ENCODE measurements around the gene SDHC.
"Not testable (repeated sequence)": the region's sequence is repeated elsewhere in the genome, so short reads cannot be mapped to it uniquely, and the experiment has no call there.

The SDHC gene

DNA sequence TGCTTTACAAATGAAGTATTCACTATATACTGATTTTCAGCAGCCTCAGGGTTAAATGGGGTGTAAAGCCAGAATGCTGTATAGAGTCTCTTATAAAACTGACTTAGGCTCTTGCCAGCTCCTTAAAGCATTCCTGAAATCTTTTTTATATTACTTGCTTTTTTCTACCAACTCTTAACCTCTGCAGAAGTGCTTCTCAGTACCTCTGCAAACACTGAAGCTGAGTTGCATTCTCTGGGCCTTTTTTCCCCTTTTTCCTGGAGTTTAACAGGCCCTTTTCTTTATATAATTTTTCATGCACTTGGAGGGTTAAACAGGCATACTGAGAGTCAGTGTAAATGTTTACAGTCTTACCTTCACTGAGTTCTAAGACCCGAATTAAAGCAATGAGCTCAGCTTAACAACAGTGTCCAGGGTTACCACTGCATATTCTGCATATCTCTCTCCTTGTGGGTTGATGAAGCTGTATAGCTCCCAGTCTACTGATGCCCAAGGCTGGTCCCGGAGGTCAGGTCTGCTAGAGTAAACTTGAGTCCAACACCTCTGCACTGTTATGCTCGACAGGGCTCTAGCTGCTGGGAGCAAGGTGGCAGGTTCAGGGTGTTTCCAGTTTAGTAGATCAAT is 94.4 kb downstream of the SDHC start:
- H4K20me1 ChIP-seq (ENCODE audit: insufficient read depth, low read length, poor library complexity, severe bottlenecking): no peaks in the 10 kb centered on the region
- H3K9ac ChIP-seq (ENCODE audit: low read depth, low read length, poor library complexity, severe bottlenecking): no peak overlapping the region
- no peak overlapping the region for H3K4me2 ChIP-seq (ENCODE audit: low read depth, low read length, poor library complexity, severe bottlenecking)
- no peak overlapping the region for H2AFZ ChIP-seq (ENCODE audit: low read length)
- no peaks in the 10 kb centered on the region for H3K79me2 ChIP-seq (ENCODE audit: insufficient read depth, low read length)
- no peaks in the 10 kb centered on the region for H3K4me1 ChIP-seq (ENCODE audit: insufficient read depth, low read length, poor library complexity, severe bottlenecking)
- H3K27me3 ChIP-seq (ENCODE audit: insufficient read depth, low read length, poor library complexity, severe bottlenecking): no peaks in the 10 kb centered on the region
- no peaks in the 10 kb centered on the region for H3K9me3 ChIP-seq (ENCODE audit: insufficient read depth, low read depth, low read length)
- no peak overlapping the region for H3K4me3 ChIP-seq (ENCODE audit: low read length, poor library complexity, severe bottlenecking)
- TF ChIP-seq, protein P1, sequence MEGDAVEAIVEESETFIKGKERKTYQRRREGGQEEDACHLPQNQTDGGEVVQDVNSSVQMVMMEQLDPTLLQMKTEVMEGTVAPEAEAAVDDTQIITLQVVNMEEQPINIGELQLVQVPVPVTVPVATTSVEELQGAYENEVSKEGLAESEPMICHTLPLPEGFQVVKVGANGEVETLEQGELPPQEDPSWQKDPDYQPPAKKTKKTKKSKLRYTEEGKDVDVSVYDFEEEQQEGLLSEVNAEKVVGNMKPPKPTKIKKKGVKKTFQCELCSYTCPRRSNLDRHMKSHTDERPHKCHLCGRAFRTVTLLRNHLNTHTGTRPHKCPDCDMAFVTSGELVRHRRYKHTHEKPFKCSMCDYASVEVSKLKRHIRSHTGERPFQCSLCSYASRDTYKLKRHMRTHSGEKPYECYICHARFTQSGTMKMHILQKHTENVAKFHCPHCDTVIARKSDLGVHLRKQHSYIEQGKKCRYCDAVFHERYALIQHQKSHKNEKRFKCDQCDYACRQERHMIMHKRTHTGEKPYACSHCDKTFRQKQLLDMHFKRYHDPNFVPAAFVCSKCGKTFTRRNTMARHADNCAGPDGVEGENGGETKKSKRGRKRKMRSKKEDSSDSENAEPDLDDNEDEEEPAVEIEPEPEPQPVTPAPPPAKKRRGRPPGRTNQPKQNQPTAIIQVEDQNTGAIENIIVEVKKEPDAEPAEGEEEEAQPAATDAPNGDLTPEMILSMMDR (conservative IDR thresholded peaks at IDR 0.05; ENCODE audit: low read length): no peak
- TF ChIP-seq EZH2phosphoT487 (IDR thresholded peaks at IDR 0.05; ENCODE audit: borderline replicate concordance): no peak
- H3K36me3 ChIP-seq (ENCODE audit: insufficient read depth, low read length): no peaks in the 10 kb centered on the region
- no peaks in the 10 kb centered on the region for H3K9me2 ChIP-seq (replicated peaks; ENCODE audit: low read depth, low read length)
- H3F3A ChIP-seq (ENCODE audit: low read depth): no peaks in the 10 kb centered on the region

DNA sequence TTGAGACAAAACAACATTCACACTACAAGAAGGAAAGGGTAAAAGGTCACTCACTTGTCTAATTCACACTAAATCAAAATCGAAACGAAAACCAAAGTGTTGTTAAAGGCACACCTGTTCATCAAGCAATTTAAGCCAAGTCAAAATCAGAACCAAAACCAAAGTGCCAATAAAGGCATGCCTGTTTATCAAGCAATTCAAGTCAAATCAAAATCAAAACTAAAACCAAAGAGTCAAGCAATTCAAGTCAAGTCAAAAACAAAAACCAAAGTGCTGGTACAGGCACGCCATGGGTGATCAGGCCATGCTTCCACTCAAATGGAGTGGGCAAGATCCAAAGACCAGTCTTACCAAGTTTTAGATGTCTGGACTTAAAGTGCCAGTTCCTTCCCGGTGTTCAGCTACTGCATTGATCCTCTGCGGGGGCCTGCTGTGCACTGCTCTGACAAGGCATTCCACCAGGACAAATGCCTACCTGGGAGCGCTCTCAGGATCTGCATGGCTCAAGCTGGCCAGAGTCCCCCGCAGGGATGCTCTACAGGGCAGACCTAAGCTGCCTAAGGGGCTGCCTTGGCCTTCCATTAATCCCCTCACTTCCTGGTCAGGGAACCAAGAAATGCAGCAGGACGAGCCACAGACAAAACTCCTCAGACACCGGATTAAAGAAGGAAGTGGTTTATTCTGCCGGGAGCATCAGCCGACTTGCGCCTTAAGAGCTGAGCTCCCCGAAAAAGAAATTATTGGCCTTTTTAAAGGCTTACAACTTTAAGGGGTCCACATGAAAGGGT is 95.9 kb downstream of the SDHC start:
- H3K4me1 ChIP-seq (ENCODE audit: insufficient read depth, low read length, poor library complexity, severe bottlenecking); H3K9me2 ChIP-seq (replicated peaks; ENCODE audit: low read depth, low read length); H3K27me3 ChIP-seq (ENCODE audit: insufficient read depth, low read length, poor library complexity, severe bottlenecking); H3K36me3 ChIP-seq (ENCODE audit: insufficient read depth, low read length); H3F3A ChIP-seq (ENCODE audit: low read depth); H3K4me2 ChIP-seq (ENCODE audit: low read depth, low read length, poor library complexity, severe bottlenecking); H3K9me3 ChIP-seq (ENCODE audit: insufficient read depth, low read depth, low read length); H3K4me3 ChIP-seq (ENCODE audit: low read length, poor library complexity, severe bottlenecking); H3K79me2 ChIP-seq (ENCODE audit: insufficient read depth, low read length); H2AFZ ChIP-seq (ENCODE audit: low read length); H3K9ac ChIP-seq (ENCODE audit: low read depth, low read length, poor library complexity, severe bottlenecking); H4K20me1 ChIP-seq (ENCODE audit: insufficient read depth, low read length, poor library complexity, severe bottlenecking): not testable (repeated sequence)

DNA sequence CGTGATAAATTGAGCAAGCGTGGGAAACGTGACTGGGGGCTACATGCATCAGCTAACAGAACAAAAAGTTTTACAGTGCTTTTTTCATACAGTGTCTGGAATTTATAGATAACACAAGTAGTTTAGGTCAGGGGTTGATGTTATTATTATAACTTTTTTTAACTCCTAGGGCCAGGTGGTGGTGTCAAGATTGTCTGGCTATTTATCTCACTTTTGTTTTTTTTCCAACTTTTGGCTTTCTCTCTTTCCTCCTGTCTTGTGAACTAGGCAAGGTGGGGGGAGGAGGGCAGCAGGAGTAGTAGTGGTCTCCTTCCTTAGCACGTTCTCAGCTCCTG is 96.4 kb downstream of the SDHC start:
- not testable (repeated sequence) for H3K27me3 ChIP-seq (ENCODE audit: insufficient read depth, low read length, poor library complexity, severe bottlenecking); H3K4me1 ChIP-seq (ENCODE audit: insufficient read depth, low read length, poor library complexity, severe bottlenecking); H3K9me2 ChIP-seq (replicated peaks; ENCODE audit: low read depth, low read length); H3K36me3 ChIP-seq (ENCODE audit: insufficient read depth, low read length); H3K9me3 ChIP-seq (ENCODE audit: insufficient read depth, low read depth, low read length); H3K9ac ChIP-seq (ENCODE audit: low read depth, low read length, poor library complexity, severe bottlenecking); H3K4me2 ChIP-seq (ENCODE audit: low read depth, low read length, poor library complexity, severe bottlenecking); H3K79me2 ChIP-seq (ENCODE audit: insufficient read depth, low read length); H3F3A ChIP-seq (ENCODE audit: low read depth); H3K4me3 ChIP-seq (ENCODE audit: low read length, poor library complexity, severe bottlenecking); H4K20me1 ChIP-seq (ENCODE audit: insufficient read depth, low read length, poor library complexity, severe bottlenecking); H2AFZ ChIP-seq (ENCODE audit: low read length)
